Measurements from ENCODE around the gene PIP5KL1.

The PIP5KL1 gene

GRCh38 chr9:127929625-127929979 is 975 bp downstream of the PIP5KL1 start:
- DNase-seq (ENCODE audit: low read depth), result no peak

GRCh38 chr9:127928676-127929624 is 1.6 kb downstream of the PIP5KL1 start:
- no peak for DNase-seq (ENCODE audit: low read depth)

GRCh38 chr9:127927988-127928675 is 2.4 kb downstream of the PIP5KL1 start:
- DNase-seq (ENCODE audit: low read depth), result no peak

- DNase-seq (ENCODE audit: low read depth), result no peak
Measured at GRCh38 chr9:127927201-127927987, 3.2 kb downstream of the PIP5KL1 start.

- no peak for DNase-seq (ENCODE audit: low read depth)
Measured at GRCh38 chr9:127926906-127927200, 3.7 kb downstream of the PIP5KL1 start.

GRCh38 chr9:127925959-127926905 is 4.3 kb downstream of the PIP5KL1 start:
- no peak for DNase-seq (ENCODE audit: low read depth)

GRCh38 chr9:127924736-127925444 is 5.7 kb downstream of the PIP5KL1 start:
- no peak for DNase-seq (ENCODE audit: low read depth)

GRCh38 chr9:127923771-127924170 is 6.8 kb downstream of the PIP5KL1 start:
- peak; percentile 95 for DNase-seq (ENCODE audit: low read depth)

- no peak for DNase-seq (ENCODE audit: low read depth)
Measured at GRCh38 chr9:127923046-127923445, 7.5 kb downstream of the PIP5KL1 start.

- DNase-seq (ENCODE audit: low read depth), result no peak
Measured at GRCh38 chr9:127921557-127922120, 8.9 kb downstream of the PIP5KL1 start.

GRCh38 chr9:127920794-127921193 is 9.8 kb downstream of the PIP5KL1 start:
- DNase-seq (ENCODE audit: low read depth), result no peak

- DNase-seq (ENCODE audit: low read depth), result peak; percentile 100
Measured at GRCh38 chr9:127919253-127919815, 11.2 kb downstream of the PIP5KL1 start.

GRCh38 chr9:127918183-127919107 is 12.1 kb downstream of the PIP5KL1 start:
- DNase-seq (ENCODE audit: low read depth), result no peak

- no peak for DNase-seq (ENCODE audit: low read depth)
Measured at GRCh38 chr9:127917603-127918002, 13.0 kb downstream of the PIP5KL1 start.

- peak; percentile 78 for DNase-seq (ENCODE audit: low read depth)
Measured at GRCh38 chr9:127916720-127917581, 13.6 kb downstream of the PIP5KL1 start, which contains the start of gene ST6GALNAC4. Gene ST6GALNAC4, minus strand, starts transcription at chr9:127917041. Its CDS starts 622 bp downstream, at chr9:127916419.

- DNase-seq (ENCODE audit: low read depth), result no peak
Measured at GRCh38 chr9:127915801-127916719, 14.5 kb downstream of the PIP5KL1 start.

- no peak for DNase-seq (ENCODE audit: low read depth)
Measured at GRCh38 chr9:127915325-127915752, 15.2 kb downstream of the PIP5KL1 start.

Measured in GM04504 (cell line).